GM19035 (cell line): ENCODE results near the gene H2BK1.

Experiments
- ATAC-seq: cut with Tn5 transposase; IDR thresholded peaks from one replicate; pipeline ENCODE4 v1.9.1; 2021; ENCODE audit not compliant: unreplicated experiment

The H2BK1 gene

GRCh38 chr7:151232917-151233701 lies 22.8 kb upstream of the H2BK1 start:
- peak; percentile 25 for ATAC-seq

GRCh38 chr7:151232091-151232916 lies 22.0 kb upstream of the H2BK1 start, which contains the start of gene CHPF2:
Gene CHPF2 (plus strand): TSS chr7:151232483. CDS start chr7:151234012, 1,529 bp downstream.
- peak; percentile 98 for ATAC-seq

DNA sequence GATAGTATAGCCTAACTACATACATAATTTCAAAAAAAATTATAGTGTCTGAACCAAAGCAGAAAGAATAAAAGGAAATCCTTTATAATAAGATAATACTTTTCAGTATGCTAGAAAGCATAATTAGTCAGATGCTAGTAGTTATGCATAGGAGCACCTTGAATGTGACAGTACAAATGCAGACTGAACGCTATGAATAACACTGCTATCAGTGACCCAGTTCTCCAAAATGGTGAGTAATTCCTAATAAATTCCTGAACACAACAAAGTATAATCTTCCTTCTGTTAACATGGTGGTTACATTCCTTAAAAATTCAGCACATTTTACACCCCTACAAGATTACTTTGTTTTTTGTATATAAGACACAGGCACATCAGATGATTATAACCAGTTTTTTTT lies 20.8 kb upstream of the H2BK1 start:
- no peak for ATAC-seq

DNA sequence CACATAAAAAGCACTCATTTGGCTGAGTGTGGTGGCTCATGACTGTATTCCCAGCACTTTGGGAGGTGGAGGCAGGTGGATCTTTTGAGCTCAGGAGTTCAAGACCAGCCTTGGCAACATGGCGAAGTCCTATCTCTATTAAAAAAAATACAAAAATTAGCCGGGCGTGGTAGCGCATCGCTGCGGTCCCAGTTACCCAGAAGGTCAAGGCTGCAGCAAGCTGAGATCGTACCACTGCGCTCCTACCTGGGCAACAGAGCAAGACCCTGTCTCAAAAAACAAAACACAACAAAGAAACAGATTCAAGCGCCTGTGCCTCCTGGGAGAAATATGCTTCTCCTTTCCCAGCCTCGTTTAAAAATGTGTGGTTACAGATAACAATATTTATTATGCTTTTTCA lies 19.0 kb upstream of the H2BK1 start:
- ATAC-seq: no peak

GRCh38 chr7:151228024-151228866 lies 18.0 kb upstream of the H2BK1 start:
- ATAC-seq: no peak

DNA sequence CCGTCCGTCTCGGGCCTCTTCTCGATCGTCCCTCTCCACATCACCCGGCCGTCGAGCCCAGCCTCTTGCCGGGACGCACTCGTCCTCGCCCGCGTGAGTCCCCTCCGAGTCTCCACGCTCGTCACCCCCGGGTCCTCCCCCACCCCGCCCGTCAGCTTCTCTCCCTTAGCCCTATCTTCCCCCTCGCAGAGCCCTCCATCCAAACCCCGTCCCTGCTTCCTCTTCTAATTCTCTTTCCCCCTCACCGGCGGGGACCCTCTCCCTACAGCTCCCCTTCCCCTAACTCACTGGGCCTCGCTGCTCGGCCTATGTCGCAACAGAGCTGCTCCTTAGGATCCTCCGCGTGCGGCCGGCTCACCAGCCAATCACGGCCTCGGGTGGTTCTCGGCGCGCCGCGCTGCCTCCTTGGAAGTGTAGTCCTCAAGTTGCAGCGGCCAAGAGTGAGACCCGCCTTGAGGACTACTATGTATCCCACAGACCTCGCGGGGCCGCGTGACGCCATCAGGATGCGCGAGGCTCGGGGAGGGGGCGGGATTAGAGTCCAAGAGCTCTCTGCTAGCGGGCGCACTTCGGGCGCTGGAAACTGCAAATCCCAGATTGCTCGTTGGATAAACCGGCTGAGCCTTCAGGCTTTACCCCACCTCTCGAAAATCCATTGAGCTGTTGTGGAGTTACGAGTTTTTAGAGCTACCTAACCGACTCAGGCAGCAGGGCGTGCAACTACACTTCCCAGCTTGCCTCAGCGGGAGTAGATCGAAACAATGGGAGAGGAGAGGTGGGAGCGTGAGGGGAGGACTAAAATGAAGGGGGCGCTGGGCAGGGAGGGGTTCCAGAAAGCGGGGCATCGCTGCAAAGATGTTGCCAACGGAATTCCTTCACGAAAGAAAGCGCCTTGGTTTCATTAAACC lies 16.8 kb upstream of the H2BK1 start, which contains the start of gene ABCF2:
ABCF2 (minus strand) TSS at position 331 of the 908 bp plus-strand sequence. CDS start 747 bp downstream, outside the sequence.
- peak; percentile 99 for ATAC-seq

DNA sequence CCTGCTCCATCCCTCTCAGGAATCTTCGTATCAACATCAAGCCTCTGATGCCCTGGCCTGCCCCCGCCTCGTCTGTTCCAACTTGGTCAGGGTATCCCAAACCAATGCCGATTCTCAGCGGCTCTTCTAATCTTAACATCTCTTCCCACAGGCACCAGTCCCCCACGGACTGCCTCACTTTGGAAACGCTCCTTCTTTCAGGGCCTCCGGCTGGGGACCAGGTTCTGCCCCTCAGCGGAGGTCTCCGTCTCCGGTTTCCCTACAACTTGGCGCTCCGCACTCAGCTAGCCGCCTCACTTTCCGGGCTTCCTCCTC lies 16.2 kb upstream of the H2BK1 start:
- ATAC-seq: no peak

DNA sequence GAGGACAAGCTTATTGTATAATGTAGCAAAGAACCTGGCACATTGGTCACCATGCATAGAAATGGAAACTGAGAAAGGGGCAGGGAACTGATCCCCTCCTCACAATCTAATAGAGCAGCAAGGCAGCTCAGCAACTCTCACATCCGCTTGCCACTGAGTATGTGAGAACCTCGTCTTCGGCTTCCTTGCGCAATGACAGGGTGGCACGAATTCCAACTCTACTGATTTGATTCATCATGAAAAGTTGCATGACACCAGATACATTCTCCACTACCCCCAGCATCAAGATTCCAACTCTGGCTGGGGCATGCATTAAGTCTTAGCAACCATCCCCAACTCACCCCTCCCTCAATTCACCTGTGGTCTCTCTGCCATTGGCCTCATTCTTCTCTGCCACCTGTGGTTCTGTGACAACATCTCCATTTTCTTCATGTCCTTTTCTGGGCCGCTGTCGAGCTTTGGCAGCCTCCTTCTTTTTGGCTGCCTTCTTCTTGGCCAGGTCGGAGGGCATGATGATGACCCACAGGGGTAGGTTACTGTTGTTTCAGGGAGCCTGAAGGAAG lies 15.7 kb upstream of the H2BK1 start:
- no peak for ATAC-seq

- ATAC-seq: no peak
These were observed 13.4 kb upstream of the H2BK1 start for GRCh38 chr7:151223728-151224127.

GRCh38 chr7:151218170-151218569 lies 7.9 kb upstream of the H2BK1 start:
- ATAC-seq: no peak

GRCh38 chr7:151215396-151215795 lies 5.1 kb upstream of the H2BK1 start:
- ATAC-seq: no peak

DNA sequence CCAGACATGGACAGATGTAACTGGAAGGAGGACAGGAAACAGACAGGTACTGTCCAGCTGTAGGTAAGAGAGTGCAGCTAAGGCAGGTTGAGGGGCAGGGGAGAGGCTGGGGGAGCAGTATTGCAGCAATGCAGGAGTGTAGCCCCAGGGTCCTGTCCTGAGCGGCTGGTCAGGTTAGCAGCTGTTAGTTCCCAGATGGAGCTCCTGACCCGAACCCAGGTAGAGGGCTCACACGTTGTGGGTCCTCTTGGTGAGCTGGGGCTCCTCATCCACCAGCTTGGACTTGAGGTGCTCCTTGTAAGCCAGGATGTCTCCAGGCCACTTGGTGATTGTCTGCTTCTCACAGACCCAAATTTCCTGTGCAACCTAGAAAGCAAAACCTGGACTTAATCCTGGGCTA lies 3.5 kb upstream of the H2BK1 start:
- ATAC-seq: no peak

DNA sequence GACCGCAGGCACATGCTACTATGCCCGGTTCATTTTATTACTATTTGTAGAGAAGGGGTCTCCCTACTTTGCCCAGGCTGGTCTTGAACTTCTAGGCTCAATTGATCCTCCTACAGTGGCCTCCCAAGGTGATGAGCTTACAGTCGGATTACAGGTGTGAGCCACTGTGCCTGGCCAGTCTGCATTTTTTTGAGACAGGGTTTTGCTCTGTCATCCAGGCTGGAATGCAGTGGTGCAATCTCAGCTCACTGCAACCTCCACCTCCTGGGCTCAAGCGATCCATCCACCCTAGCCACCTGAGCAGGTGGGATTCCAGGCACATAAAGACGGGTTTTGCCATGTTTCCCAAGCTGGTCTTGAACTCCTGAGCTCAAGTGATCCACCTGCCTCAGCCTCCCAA lies 2.3 kb upstream of the H2BK1 start:
- no peak for ATAC-seq

DNA sequence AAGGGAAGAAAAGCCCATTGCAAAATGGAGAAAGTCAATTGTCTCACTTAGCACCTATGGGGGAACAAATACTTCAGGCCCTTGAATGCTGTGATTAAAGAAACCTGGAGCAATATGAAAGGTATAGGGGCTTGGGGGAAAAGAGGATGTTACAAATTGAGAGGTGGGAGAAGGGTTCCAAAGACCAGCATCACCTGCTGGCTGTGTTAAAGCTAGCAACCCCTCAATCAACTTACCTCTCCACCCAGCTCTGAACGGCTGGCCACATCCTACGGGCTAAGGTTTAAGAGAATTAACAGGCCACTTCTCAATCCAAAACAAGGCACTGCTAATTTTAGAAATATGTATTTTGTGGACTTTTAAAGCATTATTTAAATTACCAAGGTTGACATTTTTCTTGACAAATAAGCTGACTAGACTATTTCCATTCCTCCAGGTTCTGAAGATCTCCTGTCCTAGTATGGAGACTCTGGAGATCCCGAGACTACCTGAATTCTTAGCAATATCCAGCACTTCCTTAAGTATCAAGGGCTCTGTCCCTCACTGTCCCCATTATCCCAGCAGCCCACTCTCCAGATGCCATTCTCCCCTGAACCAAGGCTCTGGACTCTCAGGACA lies 976 bp upstream of the H2BK1 start:
- ATAC-seq: no peak

- ATAC-seq: no peak
These were observed 700 bp downstream of the H2BK1 start for GRCh38 chr7:151209588-151209987.

- no peak for ATAC-seq
These were observed 1.9 kb downstream of the H2BK1 start for GRCh38 chr7:151208253-151208862.

- no peak for ATAC-seq
These were observed 2.5 kb downstream of the H2BK1 start for GRCh38 chr7:151207804-151208203.

GRCh38 chr7:151207315-151207714 lies 3.0 kb downstream of the H2BK1 start:
- ATAC-seq: no peak

DNA sequence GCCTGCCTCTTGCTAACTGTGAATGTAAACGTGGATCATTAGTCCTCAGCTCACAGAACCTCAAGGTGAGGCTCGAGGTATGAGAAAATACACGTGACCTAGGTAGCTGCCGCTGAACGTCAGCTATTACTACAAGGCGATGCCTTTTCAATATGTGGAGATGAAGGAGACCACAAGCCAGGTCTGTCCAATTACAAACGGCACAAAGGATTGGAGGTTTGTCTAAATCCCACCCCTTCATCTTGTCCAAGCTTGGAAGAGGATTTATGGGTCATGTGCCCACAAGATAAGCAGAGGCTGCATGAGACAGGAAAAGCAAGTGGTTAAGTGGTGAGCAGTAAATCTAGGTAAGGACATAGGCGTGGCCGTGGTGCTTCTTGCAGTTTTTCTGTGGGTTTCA lies 3.4 kb downstream of the H2BK1 start:
- ATAC-seq: no peak
